Measurements from ENCODE around the gene ASS1. TPM values are rescaled to one million over a fixed set of nuclear protein-coding genes. Genes with fewer than 3 reads are reported as not detected.
"Not testable (repeated sequence)": the region's sequence is repeated elsewhere in the genome, so short reads cannot be mapped to it uniquely, and the experiment has no call there.

The ASS1 gene
- total RNA-seq, 1 donor from 2014 or later = 45.6 TPM

DNA sequence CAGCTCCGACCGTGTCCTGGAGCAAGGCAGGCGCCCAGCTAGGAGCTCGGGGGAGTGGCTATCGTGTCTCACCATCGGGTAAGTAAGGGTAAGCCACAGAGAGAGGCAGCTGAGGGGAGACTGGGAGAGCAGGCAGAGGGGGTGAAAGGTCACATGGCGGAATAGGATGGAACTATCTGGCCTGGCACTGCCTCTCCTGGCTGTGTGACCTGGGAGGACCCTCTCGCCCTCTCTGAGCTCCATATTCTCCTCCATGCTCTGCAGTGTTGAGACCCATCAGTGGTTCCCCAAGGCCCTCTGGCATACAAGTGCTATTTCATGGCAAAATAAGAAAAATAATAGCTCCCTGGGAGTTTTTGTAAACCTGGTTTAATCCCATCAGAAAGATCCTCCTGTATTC lies 43.9 kb upstream of the ASS1 start:
- no peak for DNase-seq (ENCODE audit: low read depth)
- no peaks in the 10 kb centered on the region for H3K36me3 ChIP-seq (ENCODE audit: control insufficient read depth, insufficient read depth, low read length)
- peaks cover 11% of the 10 kb centered on the region for H3K27me3 ChIP-seq (ENCODE audit: control insufficient read depth, insufficient read depth, low read length)
- H3K4me3 ChIP-seq (ENCODE audit: low read depth, low read length) = no peak overlapping the region
- TF ChIP-seq, protein P1, sequence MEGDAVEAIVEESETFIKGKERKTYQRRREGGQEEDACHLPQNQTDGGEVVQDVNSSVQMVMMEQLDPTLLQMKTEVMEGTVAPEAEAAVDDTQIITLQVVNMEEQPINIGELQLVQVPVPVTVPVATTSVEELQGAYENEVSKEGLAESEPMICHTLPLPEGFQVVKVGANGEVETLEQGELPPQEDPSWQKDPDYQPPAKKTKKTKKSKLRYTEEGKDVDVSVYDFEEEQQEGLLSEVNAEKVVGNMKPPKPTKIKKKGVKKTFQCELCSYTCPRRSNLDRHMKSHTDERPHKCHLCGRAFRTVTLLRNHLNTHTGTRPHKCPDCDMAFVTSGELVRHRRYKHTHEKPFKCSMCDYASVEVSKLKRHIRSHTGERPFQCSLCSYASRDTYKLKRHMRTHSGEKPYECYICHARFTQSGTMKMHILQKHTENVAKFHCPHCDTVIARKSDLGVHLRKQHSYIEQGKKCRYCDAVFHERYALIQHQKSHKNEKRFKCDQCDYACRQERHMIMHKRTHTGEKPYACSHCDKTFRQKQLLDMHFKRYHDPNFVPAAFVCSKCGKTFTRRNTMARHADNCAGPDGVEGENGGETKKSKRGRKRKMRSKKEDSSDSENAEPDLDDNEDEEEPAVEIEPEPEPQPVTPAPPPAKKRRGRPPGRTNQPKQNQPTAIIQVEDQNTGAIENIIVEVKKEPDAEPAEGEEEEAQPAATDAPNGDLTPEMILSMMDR (IDR thresholded peaks at IDR 0.05; ENCODE audit: insufficient read depth, low read length, poor library complexity, severe bottlenecking) = no peak

DNA sequence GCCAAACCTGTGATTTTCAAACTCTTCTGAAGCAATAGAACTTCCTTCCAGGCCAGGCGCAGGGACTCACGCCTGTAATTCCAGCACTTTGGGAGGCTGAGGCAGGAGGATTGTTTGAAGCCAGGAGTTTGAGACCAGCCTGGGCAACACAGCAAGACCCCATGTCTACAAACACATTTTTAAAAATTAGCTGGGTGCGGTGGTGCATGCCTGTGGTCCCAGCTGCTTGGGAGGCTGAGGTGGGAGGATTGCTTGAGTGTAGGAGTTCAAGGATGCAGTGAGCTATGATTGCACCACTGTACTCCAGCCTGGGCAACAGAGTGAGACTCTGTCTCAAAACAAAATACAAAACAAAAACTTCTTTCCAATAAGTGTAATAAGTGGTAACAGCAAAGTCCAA lies 43.0 kb upstream of the ASS1 start:
- H3K36me3 ChIP-seq (ENCODE audit: control insufficient read depth, insufficient read depth, low read length); DNase-seq (ENCODE audit: low read depth); H3K4me3 ChIP-seq (ENCODE audit: low read depth, low read length): not testable (repeated sequence)
- peaks cover 13% of the 10 kb centered on the region for H3K27me3 ChIP-seq (ENCODE audit: control insufficient read depth, insufficient read depth, low read length)

DNA sequence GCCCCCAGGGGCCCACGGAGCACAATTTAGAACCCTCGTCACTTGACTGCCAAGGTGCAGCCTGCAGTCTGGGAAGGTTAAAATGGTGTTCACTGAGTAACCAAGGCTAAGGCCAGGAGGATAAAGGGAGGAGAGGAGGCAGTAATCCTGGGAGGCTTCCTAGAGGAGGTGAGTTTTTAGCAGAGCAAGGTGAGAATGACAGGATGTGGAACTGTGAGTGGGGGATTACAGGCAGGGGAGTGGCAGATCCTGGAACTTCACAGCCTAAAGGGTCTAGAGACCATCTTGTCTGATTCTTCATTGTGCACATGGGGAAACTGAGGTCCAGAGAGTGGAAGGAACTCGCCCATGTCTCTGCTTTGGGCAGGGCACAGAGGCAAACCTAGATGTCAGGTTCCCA lies 42.5 kb upstream of the ASS1 start:
- H3K4me3 ChIP-seq (ENCODE audit: low read depth, low read length) = no peak overlapping the region
- no peak for DNase-seq (ENCODE audit: low read depth)
- H3K36me3 ChIP-seq (ENCODE audit: control insufficient read depth, insufficient read depth, low read length) = no peaks in the 10 kb centered on the region
- TF ChIP-seq, protein P1 (IDR thresholded peaks at IDR 0.05; ENCODE audit: insufficient read depth, low read length, poor library complexity, severe bottlenecking) = no peak
- H3K27me3 ChIP-seq (ENCODE audit: control insufficient read depth, insufficient read depth, low read length) = peaks cover 13% of the 10 kb centered on the region

DNA sequence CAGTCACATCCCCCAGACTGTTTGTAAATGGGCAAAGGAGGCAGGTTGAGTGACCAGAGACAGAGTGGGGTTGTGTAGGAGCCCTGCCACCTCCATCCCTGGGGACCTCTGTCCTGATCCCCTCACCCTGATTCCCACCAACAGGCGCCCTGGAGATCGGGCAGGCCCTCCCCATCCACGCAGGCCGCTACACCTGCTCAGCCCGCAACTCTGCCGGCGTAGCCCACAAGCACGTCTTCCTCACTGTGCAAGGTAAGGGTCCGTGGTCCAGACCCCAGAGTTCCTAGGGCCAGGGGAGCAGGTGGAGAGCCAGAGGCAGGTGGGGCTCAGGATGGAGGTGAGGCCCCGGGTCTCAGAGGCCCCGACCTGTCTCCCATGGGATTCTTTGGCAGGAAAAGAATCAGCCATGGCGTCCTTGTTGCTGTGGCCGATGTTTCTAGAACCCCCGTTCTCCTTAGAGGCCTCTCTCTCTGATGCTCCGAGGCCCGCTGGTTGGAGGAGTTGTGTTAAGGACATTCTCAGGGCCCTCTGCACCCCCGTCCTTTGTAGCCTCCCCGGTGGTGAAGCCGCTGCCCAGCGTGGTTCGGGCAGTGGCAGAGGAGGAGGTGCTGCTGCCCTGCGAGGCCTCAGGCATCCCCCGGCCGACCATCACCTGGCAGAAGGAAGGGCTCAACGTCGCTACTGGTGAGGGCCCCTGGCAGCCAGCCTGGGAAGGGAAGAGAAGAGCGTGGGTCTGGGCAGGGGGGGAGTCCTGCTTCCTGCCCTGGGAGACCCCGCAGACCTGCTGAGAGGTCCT lies 41.9 kb upstream of the ASS1 start:
- Histone ChIP-seq H3K27me3 (ENCODE audit: control insufficient read depth, insufficient read depth, low read length) (peaks cover 13% of the 10 kb centered on the region), H3K36me3 (ENCODE audit: control insufficient read depth, insufficient read depth, low read length) (no peaks in the 10 kb centered on the region), H3K4me3 (ENCODE audit: low read depth, low read length) (no peak overlapping the region)
- TF ChIP-seq, protein P1 (IDR thresholded peaks at IDR 0.05; ENCODE audit: insufficient read depth, low read length, poor library complexity, severe bottlenecking) = no peak
- no peak for DNase-seq (ENCODE audit: low read depth)

DNA sequence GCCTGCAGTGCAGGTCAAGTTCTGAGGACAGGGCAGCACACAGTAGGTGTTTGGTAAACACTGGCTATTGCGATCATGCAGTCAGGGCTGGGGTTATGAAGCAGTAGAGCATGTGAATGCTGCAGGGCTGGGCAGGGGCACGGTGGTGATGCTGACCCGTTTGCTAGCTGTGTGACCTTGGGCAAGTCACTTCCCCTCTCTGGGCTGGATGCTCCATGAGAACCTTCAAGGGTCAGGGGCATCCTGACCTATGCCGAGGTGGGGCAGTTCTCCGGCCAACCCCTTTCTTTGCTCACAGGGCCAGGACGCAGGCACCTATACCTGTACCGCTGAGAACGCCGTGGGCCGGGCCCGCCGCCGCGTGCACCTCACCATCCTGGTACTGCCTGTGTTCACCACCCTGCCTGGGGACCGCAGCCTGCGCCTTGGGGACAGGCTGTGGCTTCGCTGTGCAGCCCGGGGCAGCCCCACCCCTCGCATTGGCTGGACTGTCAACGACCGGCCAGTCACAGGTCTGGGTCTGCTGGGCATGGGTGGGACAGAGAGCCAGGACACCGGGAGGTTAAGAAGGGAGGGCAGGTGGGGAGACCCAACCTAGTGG lies 39.0 kb upstream of the ASS1 start:
- peaks cover 10% of the 10 kb centered on the region for H3K27me3 ChIP-seq (ENCODE audit: control insufficient read depth, insufficient read depth, low read length)
- DNase-seq (ENCODE audit: low read depth) = no peak
- TF ChIP-seq, protein P1 (IDR thresholded peaks at IDR 0.05; ENCODE audit: insufficient read depth, low read length, poor library complexity, severe bottlenecking) = no peak
- H3K36me3 ChIP-seq (ENCODE audit: control insufficient read depth, insufficient read depth, low read length) = no peaks in the 10 kb centered on the region
- H3K4me3 ChIP-seq (ENCODE audit: low read depth, low read length) = no peak overlapping the region

DNA sequence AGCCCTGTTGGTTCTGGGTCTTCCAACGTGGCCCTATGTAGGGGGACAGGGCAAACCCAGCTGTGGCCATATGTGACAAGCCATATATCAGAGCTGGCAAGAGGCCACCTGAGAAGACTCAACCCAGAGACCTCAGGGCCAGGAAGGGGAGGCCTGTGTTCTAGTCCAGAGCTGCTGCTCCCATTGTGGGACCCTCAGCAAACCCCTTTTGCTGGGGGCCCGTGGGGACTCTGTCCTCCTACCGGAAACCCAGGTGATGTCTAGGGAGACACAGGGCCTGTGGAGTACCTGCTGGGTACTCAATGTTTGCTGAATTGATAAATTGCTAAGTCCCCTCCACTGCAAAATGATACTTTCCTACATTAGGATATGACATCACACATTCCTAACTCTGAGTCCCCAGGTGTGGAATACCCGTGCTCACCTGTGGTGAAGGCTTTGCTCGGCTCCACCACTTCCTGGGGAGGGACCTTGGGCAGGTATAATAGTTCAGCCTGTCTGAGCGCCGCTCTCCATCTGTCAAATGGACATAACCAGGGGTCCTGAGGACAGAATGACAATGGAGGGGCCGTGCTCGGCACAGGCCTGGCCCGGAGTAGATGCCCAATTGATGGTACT lies 38.4 kb upstream of the ASS1 start:
- no peak for DNase-seq (ENCODE audit: low read depth)
- Histone ChIP-seq H3K36me3 (ENCODE audit: control insufficient read depth, insufficient read depth, low read length) (no peaks in the 10 kb centered on the region), H3K4me3 (ENCODE audit: low read depth, low read length) (no peak overlapping the region), H3K27me3 (ENCODE audit: control insufficient read depth, insufficient read depth, low read length) (peaks cover 10% of the 10 kb centered on the region)
- TF ChIP-seq, protein P1 (IDR thresholded peaks at IDR 0.05; ENCODE audit: insufficient read depth, low read length, poor library complexity, severe bottlenecking) = no peak

All from kidney epithelial cell (primary cell).